Uterus (tissue), 2 donors: ENCODE data around the gene ARHGAP42.

Source experiments
- POLR2A ChIP-seq, 2 donors: fragments of 450-650 bp; IDR thresholded peaks; one replicate each; pipeline ENCODE4 v1.6.1; 2016; ENCODE audit warnings: antibody characterized with exemption in 2 of 2, mild to moderate bottlenecking in 1 of 2, moderate library complexity in 1 of 2
- TF ChIP-seq, protein P1 (sequence below), 4 experiments: fragments of 200-600 bp in 2 of 4; fragments of 450-650 bp in 2 of 4; sonication (generic) in 2 of 4; IDR thresholded peaks; one replicate each; pipeline ENCODE4 v1.5.1; 2016 to 2019; ENCODE audit warnings: antibody characterized with exemption in 4 of 4, mild to moderate bottlenecking in 2 of 4, moderate library complexity in 1 of 4

GRCh38 chr11:100777736-100778135 lies 90.6 kb downstream of the ARHGAP42 start:
- TF ChIP-seq, protein P1, sequence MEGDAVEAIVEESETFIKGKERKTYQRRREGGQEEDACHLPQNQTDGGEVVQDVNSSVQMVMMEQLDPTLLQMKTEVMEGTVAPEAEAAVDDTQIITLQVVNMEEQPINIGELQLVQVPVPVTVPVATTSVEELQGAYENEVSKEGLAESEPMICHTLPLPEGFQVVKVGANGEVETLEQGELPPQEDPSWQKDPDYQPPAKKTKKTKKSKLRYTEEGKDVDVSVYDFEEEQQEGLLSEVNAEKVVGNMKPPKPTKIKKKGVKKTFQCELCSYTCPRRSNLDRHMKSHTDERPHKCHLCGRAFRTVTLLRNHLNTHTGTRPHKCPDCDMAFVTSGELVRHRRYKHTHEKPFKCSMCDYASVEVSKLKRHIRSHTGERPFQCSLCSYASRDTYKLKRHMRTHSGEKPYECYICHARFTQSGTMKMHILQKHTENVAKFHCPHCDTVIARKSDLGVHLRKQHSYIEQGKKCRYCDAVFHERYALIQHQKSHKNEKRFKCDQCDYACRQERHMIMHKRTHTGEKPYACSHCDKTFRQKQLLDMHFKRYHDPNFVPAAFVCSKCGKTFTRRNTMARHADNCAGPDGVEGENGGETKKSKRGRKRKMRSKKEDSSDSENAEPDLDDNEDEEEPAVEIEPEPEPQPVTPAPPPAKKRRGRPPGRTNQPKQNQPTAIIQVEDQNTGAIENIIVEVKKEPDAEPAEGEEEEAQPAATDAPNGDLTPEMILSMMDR (IDR thresholded peaks at IDR 0.05): no peak
- TF ChIP-seq POLR2A (IDR thresholded peaks at IDR 0.05): no peak
